Posterior vena cava (tissue), 2 donors: ENCODE measurements around the gene PMS2. TPM values are rescaled to one million over a fixed set of nuclear protein-coding genes. Genes with fewer than 3 reads are reported as not detected.
A peak's percentile ranks its signal among the peaks of the same experiment; 100 is the strongest.
"Not testable (repeated sequence)": the region's sequence is repeated elsewhere in the genome, so short reads cannot be mapped to it uniquely, and the experiment has no call there.

Experiments
- DNase-seq: peaks from one replicate; pipeline ENCODE4 v3.0.0-alpha.2; 2020; ENCODE audit warnings: low spot score
- intact Hi-C, 2 donors: fragments of 100-400 bp; cut with DNase I; formaldehyde crosslinking; loops; one replicate each; pipeline versions ENCODE4 v1.14.1 to v1.14.2; 2022 to 2023
- total RNA-seq, 2 donors: library from RNA; stranded (reverse); fragmentation: NEBNext Ultra II Directional; extraction: Animal tissue kit (Norgen Biotek cat#: 25700); gene quantifications; one replicate each; pipeline ENCODE4 v1.2.1, GENCODE V29; 2021
- donor health status: DM: yes; HTN: yes; CAD: no.
- donor health status: DM: yes; HTN: yes; CAD: no.

Gene PMS2
- total RNA-seq, 2 donors from 2014 or later, result 8.0 to 9.3 TPM

DNA sequence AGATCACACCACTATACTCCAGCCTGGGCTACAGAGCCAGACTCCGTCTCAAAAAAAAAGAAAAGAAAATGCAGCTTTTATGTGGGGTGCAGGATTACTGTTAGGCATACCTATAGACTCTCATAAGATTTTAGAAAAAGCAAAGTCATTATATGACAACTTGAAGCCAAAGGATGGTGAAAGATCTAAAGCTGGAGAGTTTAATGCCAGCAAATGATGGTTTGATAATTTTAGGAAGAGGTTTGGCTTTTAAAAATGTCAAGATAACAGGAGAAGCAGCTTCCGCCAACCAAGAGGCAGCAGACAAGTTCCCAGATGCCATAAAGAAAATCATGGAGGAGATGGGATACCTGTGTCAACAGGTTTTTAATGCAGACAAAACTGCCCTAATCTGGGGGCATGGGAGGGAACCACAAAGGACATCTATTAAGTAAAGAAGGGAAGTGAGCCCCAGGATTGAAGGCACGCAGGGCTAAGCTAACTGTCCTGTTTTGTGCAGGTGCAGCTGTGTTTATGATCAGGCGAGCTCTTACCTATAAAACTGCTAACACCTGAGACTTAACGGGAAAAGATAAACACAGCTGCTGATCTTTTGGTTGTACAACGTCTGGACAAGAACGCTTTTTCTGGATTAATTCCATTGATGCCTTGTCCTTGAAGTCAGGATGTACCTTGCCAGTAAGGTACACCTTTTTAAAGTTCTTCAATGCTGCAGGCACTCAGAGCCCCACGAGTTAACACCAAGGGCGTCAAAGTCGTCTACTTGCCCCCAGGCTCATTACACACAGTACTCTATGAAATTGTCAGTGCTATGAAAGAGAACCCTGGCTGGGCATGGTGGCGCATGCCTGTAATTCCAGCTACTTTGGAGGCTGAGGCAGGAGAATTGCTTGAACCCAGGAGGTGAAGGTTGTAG is 11.8 kb upstream of the PMS2 start:
- DNase-seq, result no peak
- intact Hi-C loops, result no loop called here

DNA sequence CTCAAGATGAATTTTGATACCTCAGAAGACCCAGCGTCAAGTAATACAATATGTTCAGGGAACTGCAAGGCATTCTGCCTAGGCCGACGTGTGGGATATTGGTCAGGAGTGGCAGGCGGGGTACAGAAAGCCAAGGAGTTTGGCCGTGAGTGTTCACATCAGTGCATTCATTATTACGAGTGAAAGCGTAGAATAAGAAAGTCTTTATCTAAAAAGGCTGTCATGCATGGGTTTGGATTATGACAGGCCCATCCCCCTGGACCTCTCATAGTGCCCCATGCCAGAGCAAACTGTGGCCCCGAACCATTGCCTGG is 7.8 kb upstream of the PMS2 start:
- intact Hi-C loops, result no loop called here

GRCh38 chr7:6015917-6016652 is 7.2 kb upstream of the PMS2 start:
- intact Hi-C loops, result no loop called here
- peak; percentile 92 for DNase-seq

More for the DNA sequence above, 7.8 kb upstream of the PMS2 start:
- DNase-seq, result no peak

GRCh38 chr7:6012355-6013104 is 3.7 kb upstream of the PMS2 start:
- intact Hi-C loops, result no loop called here
- no peak for DNase-seq

- DNase-seq, result no peak
- intact Hi-C loops, result no loop called here
Measured at GRCh38 chr7:6011541-6011940, 2.7 kb upstream of the PMS2 start.

GRCh38 chr7:6010370-6010769 is 1.5 kb upstream of the PMS2 start:
- DNase-seq, intact Hi-C loops: not testable (repeated sequence)

DNA sequence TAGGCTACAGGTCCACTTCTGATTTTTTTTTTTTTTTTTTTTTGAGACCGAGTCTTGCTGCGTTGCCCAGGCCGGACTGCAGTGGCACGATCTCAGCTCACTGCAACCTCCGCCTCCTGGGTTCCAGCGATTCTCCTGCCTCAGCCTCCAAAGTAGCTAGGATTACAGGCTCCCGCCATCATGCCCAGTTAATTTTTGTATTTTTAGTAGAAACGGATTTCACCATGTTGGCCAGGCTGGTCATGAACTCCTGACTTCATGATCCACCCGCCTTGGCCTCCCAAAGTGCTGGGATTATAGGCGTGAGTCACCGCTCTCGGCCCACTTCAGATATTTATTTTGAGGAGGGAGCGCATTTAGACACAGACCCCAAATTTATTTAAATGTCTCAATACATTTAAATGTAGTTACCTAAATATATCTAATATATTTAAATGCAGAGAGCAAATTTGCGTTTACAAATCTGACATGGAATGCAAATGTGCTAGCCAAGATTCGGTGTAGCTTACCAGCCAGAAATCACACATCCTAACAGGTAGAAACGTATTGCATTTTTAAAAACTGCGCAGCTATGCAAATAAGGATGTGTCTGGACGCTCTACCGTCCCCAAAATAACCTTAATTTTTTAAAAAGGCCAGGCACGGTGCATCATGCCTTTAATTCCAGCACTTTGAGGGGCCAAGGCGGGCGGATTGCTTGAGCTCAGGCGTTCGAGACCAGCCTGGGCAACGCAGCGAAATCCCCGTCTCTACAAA is 836 bp downstream of the PMS2 start:
- intact Hi-C loops, DNase-seq: not testable (repeated sequence)

DNA sequence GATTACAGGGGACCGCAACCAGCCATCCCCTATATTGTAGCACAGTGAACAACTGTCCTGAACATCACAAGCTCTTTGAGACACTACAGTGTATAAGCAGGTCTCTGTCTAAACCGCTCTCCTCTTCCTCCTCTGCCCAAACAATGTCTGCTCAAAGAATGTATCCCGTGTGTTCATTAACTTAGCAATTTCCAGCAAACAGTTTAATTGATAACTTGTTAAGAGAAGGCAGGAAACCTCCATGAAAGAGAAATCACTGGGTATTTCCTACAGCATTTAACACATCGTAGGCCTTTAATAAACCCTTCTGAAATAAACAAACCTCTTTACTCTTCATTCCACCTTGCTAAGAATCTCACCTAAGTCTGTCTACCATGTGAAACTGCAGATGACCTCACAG is 1.5 kb downstream of the PMS2 start:
- intact Hi-C loops, result no loop called here
- no peak for DNase-seq

GRCh38 chr7:5997210-5997808 is 11.5 kb downstream of the PMS2 start:
- intact Hi-C loops, result loop anchor here (5.0 to 10.0 kb wide), 3 partner anchors 327 to 595 kb away; partner anchors contain the start of gene INTS15 (in 1 of the 2)
- no peak for DNase-seq

DNA sequence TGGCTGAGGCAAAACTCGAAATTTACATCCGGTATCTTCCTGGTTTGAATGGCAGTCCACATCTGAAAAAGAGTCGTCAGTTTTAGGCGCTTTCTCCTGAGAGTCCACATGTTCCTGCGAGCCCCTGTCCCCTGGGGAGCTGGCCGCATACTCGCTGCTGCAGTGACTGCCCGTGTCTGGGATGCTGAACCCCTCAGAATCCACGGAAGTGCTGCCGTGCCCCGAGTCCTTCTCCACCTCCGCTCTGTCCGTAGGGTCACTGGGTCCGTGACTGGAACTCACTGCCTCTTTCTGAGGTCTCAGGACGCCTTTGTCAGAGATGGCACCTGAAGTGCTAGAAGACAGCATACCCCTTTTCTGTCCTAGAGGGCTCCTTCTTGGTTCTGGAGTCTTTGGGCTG is 21.8 kb downstream of the PMS2 start:
- intact Hi-C loops, DNase-seq: not testable (repeated sequence)

GRCh38 chr7:5979680-5980314 is 29.1 kb downstream of the PMS2 start:
- intact Hi-C loops, result not testable (repeated sequence)

DNA sequence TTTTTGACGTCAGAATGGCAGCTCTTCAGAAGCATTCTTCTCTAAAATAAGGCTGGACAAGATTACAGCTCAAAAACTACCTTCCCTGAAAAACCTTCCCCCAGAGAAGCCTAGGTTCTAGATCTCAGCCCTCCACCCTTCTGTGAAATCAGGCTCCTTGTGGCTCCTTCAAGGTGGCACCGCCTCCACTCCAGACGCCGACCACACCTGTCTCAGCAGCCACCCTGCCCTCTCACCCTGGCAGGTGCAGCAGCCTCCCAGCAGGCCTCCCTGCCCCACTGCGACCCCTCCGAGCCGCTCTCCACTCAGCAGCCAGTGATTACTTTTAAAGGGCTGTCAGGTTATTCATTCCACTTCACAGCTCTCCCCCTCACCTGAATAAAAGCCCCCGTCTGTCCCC is 35.3 kb downstream of the PMS2 start:
- DNase-seq, intact Hi-C loops: not testable (repeated sequence)

More at GRCh38 chr7:5979680-5980314, 29.1 kb downstream of the PMS2 start:
- not testable (repeated sequence) for DNase-seq

GRCh38 chr7:5970347-5970911 is 38.4 kb downstream of the PMS2 start, which contains the start of gene RSPH10B:
RSPH10B (minus strand) TSS chr7:5970689; CDS start chr7:5967116, 3,573 bp downstream.
- DNase-seq, intact Hi-C loops: not testable (repeated sequence)

DNA sequence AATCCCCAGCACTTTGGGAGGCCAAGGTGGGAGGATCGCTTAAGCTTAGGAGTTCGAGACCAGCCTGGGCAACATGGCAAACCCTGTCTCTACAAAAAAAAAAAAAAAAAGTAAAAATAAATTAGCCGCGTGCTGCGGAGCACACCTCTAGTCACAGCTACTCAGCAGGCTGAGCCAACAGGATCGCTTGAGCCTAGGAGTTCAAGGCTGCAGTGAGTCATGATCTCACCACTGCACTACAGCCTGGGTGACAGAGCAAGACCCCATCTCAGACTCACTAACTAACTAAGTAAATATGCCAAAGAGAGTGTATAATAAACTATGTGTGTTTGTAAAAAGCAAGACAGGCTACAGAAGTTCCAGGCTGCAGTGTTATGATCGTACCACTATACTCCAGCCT is 45.0 kb downstream of the PMS2 start:
- intact Hi-C loops, DNase-seq: not testable (repeated sequence)

DNA sequence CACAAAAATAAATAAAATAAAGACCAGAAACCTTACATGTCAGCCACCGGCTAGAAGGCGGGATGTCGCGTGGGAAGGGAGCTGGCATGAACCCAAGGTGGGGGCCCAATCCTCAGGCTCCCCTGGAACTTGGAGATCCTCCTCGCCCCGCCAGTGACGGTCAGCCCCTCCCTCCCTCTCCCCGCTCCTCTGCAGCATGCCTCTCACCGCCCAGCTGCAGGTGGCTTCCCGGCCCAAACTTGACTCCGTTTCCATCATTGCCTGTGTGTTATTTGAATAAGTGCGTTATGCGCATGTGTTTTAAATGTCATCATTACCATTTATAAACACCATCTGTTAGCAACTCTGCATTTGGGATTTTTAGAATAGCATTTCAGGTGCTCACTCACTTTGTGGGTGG is 45.6 kb downstream of the PMS2 start:
- DNase-seq, intact Hi-C loops: not testable (repeated sequence)

DNA sequence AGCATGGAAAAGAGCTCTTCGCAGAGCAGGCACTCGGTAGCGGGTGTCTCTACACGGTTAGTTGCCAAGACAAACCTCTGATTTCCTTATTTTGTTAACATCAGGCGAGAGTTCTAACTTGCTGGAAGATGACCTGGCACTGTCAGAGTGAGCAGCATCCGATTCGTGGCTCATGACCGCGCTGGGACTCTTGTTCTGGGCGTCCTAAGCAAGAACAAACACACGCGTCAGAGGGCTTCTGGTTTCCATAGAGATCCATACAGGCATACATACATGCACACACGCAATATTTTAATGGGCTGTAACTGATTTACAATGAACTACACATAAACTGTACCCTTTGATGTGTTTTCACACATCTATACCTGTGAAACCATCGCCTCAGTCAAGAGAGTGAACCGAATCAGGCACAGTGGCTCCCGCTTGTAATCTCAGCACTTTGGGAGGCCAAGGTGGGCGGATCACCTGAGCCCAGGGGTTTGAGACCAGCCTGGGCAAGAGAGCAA is 73.9 kb downstream of the PMS2 start:
- intact Hi-C loops, DNase-seq: not testable (repeated sequence)

GRCh38 chr7:5931905-5932644 is 76.8 kb downstream of the PMS2 start:
- peak; percentile 58 for DNase-seq
- intact Hi-C loops, result not testable (repeated sequence)
